ENCODE measurements around the gene ZNF439.
"Not testable (repeated sequence)": the region's sequence is repeated elsewhere in the genome, so short reads cannot be mapped to it uniquely, and the experiment has no call there.

Gene ZNF439

GRCh38 chr19:11848594-11849469 is at the start of gene ZNF439:
ZNF439 (plus strand) TSS chr19:11848726; CDS start chr19:11848868, 142 bp downstream.
- peak within 1 kb of the TSS; percentile 73 to 90 (median 86) for H3K4me2 ChIP-seq
- H3K9ac ChIP-seq: peak within 1 kb of the TSS; percentile 78 to 95 (median 85)
- H3K9me3 ChIP-seq (replicated peaks in 1 of 11): peaks cover 34 to 51% (median 35%) of the 10 kb centered on the region in 11 experiments
- no peak for TF ChIP-seq Cebpa-rat (IDR thresholded peaks at IDR 0.05)
- H3K27ac ChIP-seq: peak within 1 kb of the TSS; percentile 54 to 97 (median 90); a peak in 21 of 22 replicates
- no peaks in the 10 kb centered on the region for H3K27me3 ChIP-seq
- H3K36me3 ChIP-seq: peaks cover 28 to 38% (median 35%) of the 10 kb centered on the region in 11 experiments
- H3K4me1 ChIP-seq: peaks cover 23 to 28% (median 25%) of the 10 kb centered on the region in 10 experiments
- peak within 1 kb of the TSS; percentile 72 to 91 (median 78) for H3K4me3 ChIP-seq
- H4K20me1 ChIP-seq: peaks cover 0 to 9% (median 6%) of the 10 kb centered on the region in 11 experiments; a peak in 8 of 22 replicates

- Histone ChIP-seq H3K36me3 (peaks cover 49 to 98% (median 80%) of the 10 kb centered on the region in 11 experiments), H3K9me3 (replicated peaks in 1 of 11) (peaks cover 93 to 100% (median 100%) of the 10 kb centered on the region in 11 experiments), H3K4me1 (no peaks in the 10 kb centered on the region), H3K4me3 (peak overlapping the region in 8 of 10 experiments; percentile 3 to 34 (median 24); a peak in 11 of 20 replicates), H4K20me1 (no peaks in the 10 kb centered on the region), H3K27ac (no peak overlapping the region), H3K9ac (no peak overlapping the region), H3K27me3 (no peaks in the 10 kb centered on the region), H3K4me2 (no peak overlapping the region)
- TF ChIP-seq Cebpa-rat (IDR thresholded peaks at IDR 0.05): no peak
Observed at GRCh38 chr19:11806354-11807098, 42.0 kb upstream of the ZNF439 start.

GRCh38 chr19:11807099-11807380 is 41.5 kb upstream of the ZNF439 start:
- H3K9ac ChIP-seq: no peak overlapping the region
- no peak overlapping the region for H3K4me2 ChIP-seq
- H3K4me3 ChIP-seq: peak overlapping the region in 6 of 10 experiments; percentile 1 to 31 (median 23); a peak in 5 of 20 replicates
- peaks cover 88 to 96% (median 95%) of the 10 kb centered on the region in 11 experiments for H3K9me3 ChIP-seq (replicated peaks in 1 of 11)
- H3K4me1 ChIP-seq: no peaks in the 10 kb centered on the region
- H3K27me3 ChIP-seq: no peaks in the 10 kb centered on the region
- no peak overlapping the region for H3K27ac ChIP-seq
- TF ChIP-seq Cebpa-rat (IDR thresholded peaks at IDR 0.05): no peak
- no peaks in the 10 kb centered on the region for H4K20me1 ChIP-seq
- peaks cover 49 to 93% (median 76%) of the 10 kb centered on the region in 11 experiments for H3K36me3 ChIP-seq

GRCh38 chr19:11813703-11814028 is 34.9 kb upstream of the ZNF439 start:
- H3K36me3 ChIP-seq: peaks cover 14 to 51% (median 41%) of the 10 kb centered on the region in 11 experiments
- H3K9me3 ChIP-seq (replicated peaks in 1 of 11): peaks cover 47 to 68% (median 61%) of the 10 kb centered on the region in 11 experiments
- H3K9ac ChIP-seq: peak overlapping the region in 10 of 11 experiments; percentile 84 to 97 (median 90); a peak in 20 of 22 replicates
- H3K4me3 ChIP-seq: peak overlapping the region; percentile 80 to 95 (median 87)
- H3K27me3 ChIP-seq: no peaks in the 10 kb centered on the region
- H3K4me1 ChIP-seq: peaks cover 12 to 19% (median 15%) of the 10 kb centered on the region in 10 experiments; a peak in 19 of 20 replicates
- TF ChIP-seq Cebpa-rat (IDR thresholded peaks at IDR 0.05): no peak
- peak overlapping the region in 9 of 11 experiments; percentile 28 to 93 (median 85); a peak in 12 of 22 replicates for H3K27ac ChIP-seq
- no peaks in the 10 kb centered on the region for H4K20me1 ChIP-seq
- peak overlapping the region; percentile 75 to 96 (median 85) for H3K4me2 ChIP-seq

- H3K36me3 ChIP-seq: peaks cover 14 to 51% (median 43%) of the 10 kb centered on the region in 11 experiments
- H3K27ac ChIP-seq: peak within 1 kb of the TSS; percentile 76 to 93 (median 85)
- H3K27me3 ChIP-seq: no peaks in the 10 kb centered on the region
- peak within 1 kb of the TSS; percentile 84 to 97 (median 91) for H3K9ac ChIP-seq
- peak within 1 kb of the TSS; percentile 75 to 96 (median 85) for H3K4me2 ChIP-seq
- peak within 1 kb of the TSS; percentile 80 to 95 (median 87) for H3K4me3 ChIP-seq
- no peaks in the 10 kb centered on the region for H4K20me1 ChIP-seq
- TF ChIP-seq Cebpa-rat (IDR thresholded peaks at IDR 0.05): no peak
- H3K4me1 ChIP-seq: peaks cover 12 to 19% (median 15%) of the 10 kb centered on the region in 10 experiments; a peak in 19 of 20 replicates
- H3K9me3 ChIP-seq (replicated peaks in 1 of 11): peaks cover 47 to 68% (median 61%) of the 10 kb centered on the region in 11 experiments
Observed at GRCh38 chr19:11814029-11814699, 34.4 kb upstream of the ZNF439 start, which contains the start of gene ZNF440. ZNF440 (plus strand) TSS chr19:11814273; CDS start chr19:11814448, 175 bp downstream.

- peaks cover 17 to 51% (median 43%) of the 10 kb centered on the region in 11 experiments for H3K36me3 ChIP-seq
- peak overlapping the region; percentile 84 to 97 (median 91) for H3K9ac ChIP-seq
- no peaks in the 10 kb centered on the region for H4K20me1 ChIP-seq
- no peak for TF ChIP-seq Cebpa-rat (IDR thresholded peaks at IDR 0.05)
- H3K4me3 ChIP-seq: peak overlapping the region; percentile 80 to 95 (median 87)
- H3K9me3 ChIP-seq (replicated peaks in 1 of 11): peaks cover 47 to 68% (median 61%) of the 10 kb centered on the region in 11 experiments
- peaks cover 12 to 19% (median 15%) of the 10 kb centered on the region in 10 experiments; a peak in 19 of 20 replicates for H3K4me1 ChIP-seq
- no peaks in the 10 kb centered on the region for H3K27me3 ChIP-seq
- H3K4me2 ChIP-seq: peak overlapping the region; percentile 75 to 96 (median 85)
- peak overlapping the region; percentile 76 to 93 (median 85) for H3K27ac ChIP-seq
Observed at GRCh38 chr19:11814700-11815035, 33.9 kb upstream of the ZNF439 start.

- Histone ChIP-seq H3K4me3 (no peak overlapping the region), H3K4me2 (no peak overlapping the region), H4K20me1 (no peaks in the 10 kb centered on the region), H3K4me1 (peaks cover 0 to 14% (median 0%) of the 10 kb centered on the region in 10 experiments; a peak in 2 of 20 replicates), H3K27ac (no peak overlapping the region), H3K36me3 (peaks cover 71 to 100% (median 90%) of the 10 kb centered on the region in 11 experiments), H3K9me3 (replicated peaks in 1 of 11) (peaks cover 95 to 100% (median 97%) of the 10 kb centered on the region in 11 experiments), H3K9ac (no peak overlapping the region), H3K27me3 (no peaks in the 10 kb centered on the region)
- no peak for TF ChIP-seq Cebpa-rat (IDR thresholded peaks at IDR 0.05)
Observed at GRCh38 chr19:11821474-11822109, 26.9 kb upstream of the ZNF439 start.

GRCh38 chr19:11828957-11829876 is 19.3 kb upstream of the ZNF439 start:
- not testable (repeated sequence) for H3K4me1 ChIP-seq, H3K27me3 ChIP-seq, H4K20me1 ChIP-seq, H3K9ac ChIP-seq, H3K27ac ChIP-seq, H3K4me2 ChIP-seq
- peak overlapping the region in 2 of 10 experiments; percentile 16 to 31; a peak in 1 of 20 replicates for H3K4me3 ChIP-seq
- H3K9me3 ChIP-seq (replicated peaks in 1 of 11): peaks cover 99 to 100% (median 100%) of the 10 kb centered on the region in 11 experiments
- H3K36me3 ChIP-seq: peaks cover 93 to 100% (median 99%) of the 10 kb centered on the region in 11 experiments

Measured in BLaER1 treated with 17β-estradiol and CSF1 and Interleukin-3, amounts not matched to agents 10 nM and 100 nM (cell line).